Measurements from ENCODE around the gene SAMD14. TPM values are rescaled to one million over a fixed set of nuclear protein-coding genes. Genes with fewer than 3 reads are reported as not detected.

SAMD14 gene
- total RNA-seq, 2 donors from 2014 or later: 1.7 to 5.8 TPM

GRCh38 chr17:50139950-50140885 lies 10.3 kb upstream of the SAMD14 start:
- Mint-ChIP-seq H3K4me1 (peaks cover 77% of the 10 kb centered on the region), H3K36me3 (ENCODE audit: low read depth) (peaks cover 22% of the 10 kb centered on the region), H3K27me3 (no peaks in the 10 kb centered on the region), H3K4me3 (peak overlapping the region; percentile 91), H3K27ac (peak overlapping the region; percentile 91)
- ATAC-seq (peak; percentile 89), DNase-seq (peak; percentile 70 to 77 (median 71))
- H3K9me3 ChIP-seq (ENCODE audit: control insufficient read depth, low read length, poor library complexity, severe bottlenecking): no peaks in the 10 kb centered on the region

- no peaks in the 10 kb centered on the region for H3K9me3 ChIP-seq (ENCODE audit: control insufficient read depth, low read length, poor library complexity, severe bottlenecking)
- H3K4me1 Mint-ChIP-seq: peaks cover 69% of the 10 kb centered on the region
- H3K27ac Mint-ChIP-seq: peak overlapping the region; percentile 91
- no peak for ATAC-seq
- H3K4me3 Mint-ChIP-seq: peak overlapping the region; percentile 3
- no peak for DNase-seq
- H3K36me3 Mint-ChIP-seq (ENCODE audit: low read depth): peaks cover 18% of the 10 kb centered on the region
- H3K27me3 Mint-ChIP-seq: no peaks in the 10 kb centered on the region
Observed at GRCh38 chr17:50139185-50139783, 9.3 kb upstream of the SAMD14 start.

- peaks cover 10% of the 10 kb centered on the region for H3K36me3 Mint-ChIP-seq (ENCODE audit: low read depth)
- ATAC-seq: no peak
- no peak for DNase-seq
- peak overlapping the region; percentile 49 for H3K4me3 Mint-ChIP-seq
- H3K27me3 Mint-ChIP-seq: no peaks in the 10 kb centered on the region
- H3K4me1 Mint-ChIP-seq: peaks cover 53% of the 10 kb centered on the region
- no peak overlapping the region for H3K27ac Mint-ChIP-seq
- no peaks in the 10 kb centered on the region for H3K9me3 ChIP-seq (ENCODE audit: control insufficient read depth, low read length, poor library complexity, severe bottlenecking)
Observed at GRCh38 chr17:50137042-50137441, 7.1 kb upstream of the SAMD14 start.

- Mint-ChIP-seq H3K4me3 (no peak overlapping the region), H3K4me1 (peaks cover 51% of the 10 kb centered on the region), H3K27ac (no peak overlapping the region), H3K36me3 (ENCODE audit: low read depth) (peaks cover 7% of the 10 kb centered on the region), H3K27me3 (no peaks in the 10 kb centered on the region)
- no peaks in the 10 kb centered on the region for H3K9me3 ChIP-seq (ENCODE audit: control insufficient read depth, low read length, poor library complexity, severe bottlenecking)
- no peak for DNase-seq
- no peak for ATAC-seq
Observed at GRCh38 chr17:50136096-50136687, 6.2 kb upstream of the SAMD14 start.

- Mint-ChIP-seq H3K4me1 (peaks cover 49% of the 10 kb centered on the region), H3K27me3 (no peaks in the 10 kb centered on the region), H3K4me3 (no peak overlapping the region), H3K36me3 (ENCODE audit: low read depth) (peaks cover 7% of the 10 kb centered on the region), H3K27ac (no peak overlapping the region)
- DNase-seq (no peak), ATAC-seq (no peak)
- no peaks in the 10 kb centered on the region for H3K9me3 ChIP-seq (ENCODE audit: control insufficient read depth, low read length, poor library complexity, severe bottlenecking)
Observed at GRCh38 chr17:50135316-50136095, 5.5 kb upstream of the SAMD14 start.

GRCh38 chr17:50134206-50135110 lies 4.5 kb upstream of the SAMD14 start:
- no peaks in the 10 kb centered on the region for H3K9me3 ChIP-seq (ENCODE audit: control insufficient read depth, low read length, poor library complexity, severe bottlenecking)
- H3K36me3 Mint-ChIP-seq (ENCODE audit: low read depth): peaks cover 7% of the 10 kb centered on the region
- DNase-seq: no peak
- no peaks in the 10 kb centered on the region for H3K27me3 Mint-ChIP-seq
- H3K4me1 Mint-ChIP-seq: peaks cover 42% of the 10 kb centered on the region
- ATAC-seq: no peak
- no peak overlapping the region for H3K27ac Mint-ChIP-seq
- no peak overlapping the region for H3K4me3 Mint-ChIP-seq

GRCh38 chr17:50133769-50134099 lies 3.8 kb upstream of the SAMD14 start:
- H3K36me3 Mint-ChIP-seq (ENCODE audit: low read depth): peaks cover 7% of the 10 kb centered on the region
- no peak overlapping the region for H3K4me3 Mint-ChIP-seq
- ATAC-seq (no peak), DNase-seq (no peak)
- no peak overlapping the region for H3K27ac Mint-ChIP-seq
- peaks cover under 1% of the 10 kb centered on the region for H3K27me3 Mint-ChIP-seq
- H3K9me3 ChIP-seq (ENCODE audit: control insufficient read depth, low read length, poor library complexity, severe bottlenecking): no peaks in the 10 kb centered on the region
- peaks cover 42% of the 10 kb centered on the region for H3K4me1 Mint-ChIP-seq

- no peak for ATAC-seq
- Mint-ChIP-seq H3K27me3 (peaks cover 4% of the 10 kb centered on the region), H3K36me3 (ENCODE audit: low read depth) (peaks cover 7% of the 10 kb centered on the region), H3K27ac (no peak overlapping the region), H3K4me1 (peaks cover 41% of the 10 kb centered on the region), H3K4me3 (no peak overlapping the region)
- no peaks in the 10 kb centered on the region for H3K9me3 ChIP-seq (ENCODE audit: control insufficient read depth, low read length, poor library complexity, severe bottlenecking)
- no peak for DNase-seq
Observed at GRCh38 chr17:50133028-50133768, 3.2 kb upstream of the SAMD14 start.

GRCh38 chr17:50132104-50132794 lies 2.3 kb upstream of the SAMD14 start:
- Mint-ChIP-seq H3K4me1 (peaks cover 34% of the 10 kb centered on the region), H3K27me3 (peaks cover 4% of the 10 kb centered on the region), H3K27ac (peak overlapping the region; percentile 88), H3K4me3 (peak overlapping the region; percentile 88), H3K36me3 (ENCODE audit: low read depth) (peaks cover 4% of the 10 kb centered on the region)
- no peak for DNase-seq
- no peak for ATAC-seq
- H3K9me3 ChIP-seq (ENCODE audit: control insufficient read depth, low read length, poor library complexity, severe bottlenecking): no peaks in the 10 kb centered on the region

GRCh38 chr17:50130559-50131305 lies 772 bp upstream of the SAMD14 start:
- ATAC-seq: peak; percentile 27
- peaks cover 26% of the 10 kb centered on the region for H3K4me1 Mint-ChIP-seq
- H3K27me3 Mint-ChIP-seq: peaks cover 4% of the 10 kb centered on the region
- peak overlapping the region; percentile 88 for H3K27ac Mint-ChIP-seq
- DNase-seq: no peak
- H3K9me3 ChIP-seq (ENCODE audit: control insufficient read depth, low read length, poor library complexity, severe bottlenecking): no peaks in the 10 kb centered on the region
- no peaks in the 10 kb centered on the region for H3K36me3 Mint-ChIP-seq (ENCODE audit: low read depth)
- peak overlapping the region; percentile 88 for H3K4me3 Mint-ChIP-seq

- H3K4me1 Mint-ChIP-seq: peaks cover 28% of the 10 kb centered on the region
- H3K27ac Mint-ChIP-seq: peak overlapping the region; percentile 88
- ATAC-seq: peak; percentile 8
- no peaks in the 10 kb centered on the region for H3K36me3 Mint-ChIP-seq (ENCODE audit: low read depth)
- peak overlapping the region; percentile 88 for H3K4me3 Mint-ChIP-seq
- DNase-seq: no peak
- H3K9me3 ChIP-seq (ENCODE audit: control insufficient read depth, low read length, poor library complexity, severe bottlenecking): no peaks in the 10 kb centered on the region
- peaks cover 4% of the 10 kb centered on the region for H3K27me3 Mint-ChIP-seq
Observed at GRCh38 chr17:50129353-50129727, 620 bp downstream of the SAMD14 start.
